ENCODE results near the gene SH3GL1.
"Not testable (repeated sequence)": the region's sequence is repeated elsewhere in the genome, so short reads cannot be mapped to it uniquely, and the experiment has no call there.

The SH3GL1 gene

DNA sequence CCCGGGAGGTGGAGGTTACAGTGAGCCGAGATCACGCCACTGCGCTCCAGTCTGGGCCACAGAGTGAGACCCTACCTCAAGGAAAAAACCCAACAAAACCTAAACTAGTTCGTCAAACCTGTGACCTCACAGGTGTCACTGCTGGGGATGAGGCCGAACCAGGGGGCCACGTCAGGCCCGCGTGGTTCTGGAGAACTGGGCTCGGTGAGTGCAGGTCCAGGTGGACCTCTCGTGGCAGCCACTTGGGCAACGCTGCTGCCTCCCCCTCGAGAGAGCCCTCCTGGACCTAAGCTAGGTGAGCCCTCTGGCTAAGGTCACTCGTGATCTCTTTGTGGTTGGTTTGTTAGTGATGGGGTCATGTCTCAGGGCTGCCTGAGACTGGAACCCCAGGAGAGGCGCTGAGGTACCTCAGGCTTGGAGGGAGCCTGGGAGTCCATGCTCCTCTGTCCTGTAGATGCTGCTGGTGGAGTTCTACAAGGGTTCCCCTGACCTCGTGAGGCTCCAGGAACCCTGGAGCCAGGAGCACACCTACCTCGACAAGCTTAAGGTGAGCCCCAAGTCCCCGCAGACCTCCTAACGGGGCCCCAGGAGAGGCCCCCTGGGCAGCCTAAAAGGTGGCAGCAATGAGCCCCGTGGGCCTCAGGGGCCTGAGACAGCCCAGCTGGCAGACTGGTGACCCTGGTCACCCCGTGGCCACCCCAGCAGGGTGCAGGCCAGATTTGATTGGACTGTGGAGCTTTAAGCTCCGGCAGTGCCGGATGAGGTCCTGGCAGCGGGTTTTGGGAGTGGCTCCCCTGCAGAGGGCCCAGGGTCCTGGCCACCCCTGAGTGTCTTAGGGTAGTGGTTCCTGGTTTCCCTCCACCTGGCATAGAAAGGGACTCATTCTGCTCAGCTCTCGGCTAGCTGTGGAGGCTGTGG lies 41.4 kb downstream of the SH3GL1 start:
- Histone ChIP-seq H3K36me3 (ENCODE audit: control insufficient read depth, insufficient read depth, low read length, severe bottlenecking) (peaks cover 47% of the 10 kb centered on the region), H3K9me3 (ENCODE audit: control insufficient read depth, low read length) (no peaks in the 10 kb centered on the region), H3K4me3 (ENCODE audit: low read length) (no peak overlapping the region), H3K4me1 (ENCODE audit: control insufficient read depth, insufficient read depth, low read length) (no peaks in the 10 kb centered on the region), H3K27me3 (replicated peaks; ENCODE audit: control insufficient read depth, insufficient read depth, low read length) (no peaks in the 10 kb centered on the region), H3K9ac (ENCODE audit: low read length) (no peak overlapping the region)
- no peak for DNase-seq (ENCODE audit: low read depth)

DNA sequence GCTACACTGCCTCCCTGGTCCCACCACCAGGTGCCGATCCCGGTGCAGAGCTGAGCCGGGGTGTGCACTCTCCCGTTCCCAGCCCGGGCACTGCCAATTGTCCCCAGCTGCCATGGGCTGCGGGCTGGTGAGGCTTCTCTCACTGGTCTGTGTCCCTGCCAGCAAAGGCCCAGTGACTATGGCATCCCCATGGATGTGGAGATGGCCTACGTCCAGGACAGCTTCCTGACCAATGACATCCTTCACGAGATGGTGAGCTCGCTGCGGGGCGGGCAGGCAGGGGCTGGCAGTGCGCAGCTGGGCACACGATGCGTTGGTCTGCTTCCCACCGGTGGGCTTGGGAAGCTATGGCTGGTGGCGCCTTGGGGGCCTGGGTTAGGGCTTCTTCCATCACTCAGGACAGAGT lies 42.4 kb downstream of the SH3GL1 start:
- Histone ChIP-seq H3K27me3 (replicated peaks; ENCODE audit: control insufficient read depth, insufficient read depth, low read length) (no peaks in the 10 kb centered on the region), H3K9ac (ENCODE audit: low read length) (no peak overlapping the region), H3K9me3 (ENCODE audit: control insufficient read depth, low read length) (no peaks in the 10 kb centered on the region), H3K4me1 (ENCODE audit: control insufficient read depth, insufficient read depth, low read length) (no peaks in the 10 kb centered on the region), H3K36me3 (ENCODE audit: control insufficient read depth, insufficient read depth, low read length, severe bottlenecking) (peaks cover 37% of the 10 kb centered on the region), H3K4me3 (ENCODE audit: low read length) (no peak overlapping the region)
- no peak for DNase-seq (ENCODE audit: low read depth)

DNA sequence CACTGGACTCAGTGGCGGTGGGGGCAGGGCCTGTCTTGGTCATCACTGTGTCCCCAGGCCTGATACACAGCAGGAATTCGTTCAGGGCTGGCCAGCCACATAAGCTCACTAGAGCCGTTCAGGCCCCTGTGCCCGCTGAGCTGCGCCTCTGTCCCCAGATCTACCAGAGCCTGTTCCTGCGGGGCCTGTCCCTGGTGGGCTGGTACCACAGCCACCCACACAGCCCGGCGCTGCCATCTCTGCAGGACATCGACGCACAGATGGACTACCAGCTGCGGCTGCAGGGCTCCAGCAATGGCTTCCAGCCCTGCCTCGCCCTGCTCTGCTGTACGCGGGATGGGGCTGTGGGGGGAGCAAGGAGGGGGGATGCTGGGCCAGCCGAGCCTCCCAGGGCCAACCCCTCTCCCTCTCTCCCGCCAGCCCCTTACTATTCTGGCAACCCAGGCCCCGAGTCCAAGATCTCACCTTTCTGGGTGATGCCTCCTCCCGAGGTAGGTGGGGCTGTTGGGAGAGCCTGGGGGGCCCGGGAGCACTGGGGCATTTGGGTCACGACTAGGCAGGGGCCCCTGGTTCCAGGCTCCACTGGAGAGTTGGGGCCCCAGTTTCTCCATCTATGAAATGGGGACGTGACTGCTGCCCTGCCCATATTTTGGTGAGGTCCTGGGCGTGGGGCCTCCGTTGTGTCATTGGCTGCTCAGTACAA lies 43.1 kb downstream of the SH3GL1 start:
- Histone ChIP-seq H3K9me3 (ENCODE audit: control insufficient read depth, low read length) (no peaks in the 10 kb centered on the region), H3K9ac (ENCODE audit: low read length) (no peak overlapping the region), H3K27me3 (replicated peaks; ENCODE audit: control insufficient read depth, insufficient read depth, low read length) (no peaks in the 10 kb centered on the region), H3K4me1 (ENCODE audit: control insufficient read depth, insufficient read depth, low read length) (no peaks in the 10 kb centered on the region), H3K36me3 (ENCODE audit: control insufficient read depth, insufficient read depth, low read length, severe bottlenecking) (peaks cover 30% of the 10 kb centered on the region), H3K4me3 (ENCODE audit: low read length) (no peak overlapping the region)
- DNase-seq (ENCODE audit: low read depth), result no peak

DNA sequence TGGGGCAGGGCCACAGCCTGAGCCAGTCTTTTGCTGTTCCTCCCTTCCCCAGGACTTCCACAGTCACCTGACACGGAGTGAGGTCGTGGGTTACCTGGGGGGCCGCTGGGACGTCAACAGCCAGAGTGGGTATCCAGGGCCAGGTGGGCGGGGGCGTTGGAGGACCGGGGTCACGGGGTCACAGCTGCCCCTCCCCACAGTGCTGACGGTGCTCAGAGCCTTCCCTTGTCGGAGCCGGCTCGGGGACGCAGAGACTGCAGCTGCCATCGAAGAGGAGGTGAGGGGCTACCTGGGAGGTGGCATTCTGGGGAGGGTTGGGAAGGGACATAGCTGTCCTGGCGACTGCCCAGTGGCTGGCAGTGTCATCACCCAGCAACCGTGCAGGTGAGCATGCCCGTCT lies 45.5 kb downstream of the SH3GL1 start:
- Histone ChIP-seq H3K4me3 (ENCODE audit: low read length) (no peak overlapping the region), H3K36me3 (ENCODE audit: control insufficient read depth, insufficient read depth, low read length, severe bottlenecking) (peaks cover 7% of the 10 kb centered on the region), H3K9me3 (ENCODE audit: control insufficient read depth, low read length) (no peaks in the 10 kb centered on the region), H3K27me3 (replicated peaks; ENCODE audit: control insufficient read depth, insufficient read depth, low read length) (no peaks in the 10 kb centered on the region), H3K9ac (ENCODE audit: low read length) (no peak overlapping the region), H3K4me1 (ENCODE audit: control insufficient read depth, insufficient read depth, low read length) (no peaks in the 10 kb centered on the region)
- no peak for DNase-seq (ENCODE audit: low read depth)

DNA sequence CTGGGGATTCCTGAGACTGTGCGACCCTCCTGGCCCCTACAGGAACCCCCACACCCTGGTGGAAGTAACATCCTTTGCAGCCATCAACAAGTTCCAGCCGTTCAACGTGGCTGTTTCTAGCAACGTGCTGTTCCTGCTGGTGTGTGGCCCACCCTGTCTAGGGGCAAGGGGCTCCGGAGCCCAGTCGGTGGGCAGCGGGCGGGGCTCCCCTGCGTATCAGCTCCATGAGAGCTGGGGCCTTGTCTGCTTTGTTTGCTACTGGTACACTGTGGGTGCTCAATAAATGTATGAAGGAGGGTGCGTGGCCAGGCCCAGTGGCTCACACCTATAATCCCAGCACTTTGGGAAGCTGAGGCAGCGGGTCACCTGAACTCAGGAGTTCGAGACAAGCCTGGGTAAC lies 46.1 kb downstream of the SH3GL1 start:
- H3K27me3 ChIP-seq (replicated peaks; ENCODE audit: control insufficient read depth, insufficient read depth, low read length), result no peaks in the 10 kb centered on the region
- no peaks in the 10 kb centered on the region for H3K9me3 ChIP-seq (ENCODE audit: control insufficient read depth, low read length)
- H3K4me1 ChIP-seq (ENCODE audit: control insufficient read depth, insufficient read depth, low read length), result no peaks in the 10 kb centered on the region
- H3K9ac ChIP-seq (ENCODE audit: low read length), result no peak overlapping the region
- H3K36me3 ChIP-seq (ENCODE audit: control insufficient read depth, insufficient read depth, low read length, severe bottlenecking), result peaks cover 2% of the 10 kb centered on the region
- no peak overlapping the region for H3K4me3 ChIP-seq (ENCODE audit: low read length)
- DNase-seq (ENCODE audit: low read depth), result no peak

DNA sequence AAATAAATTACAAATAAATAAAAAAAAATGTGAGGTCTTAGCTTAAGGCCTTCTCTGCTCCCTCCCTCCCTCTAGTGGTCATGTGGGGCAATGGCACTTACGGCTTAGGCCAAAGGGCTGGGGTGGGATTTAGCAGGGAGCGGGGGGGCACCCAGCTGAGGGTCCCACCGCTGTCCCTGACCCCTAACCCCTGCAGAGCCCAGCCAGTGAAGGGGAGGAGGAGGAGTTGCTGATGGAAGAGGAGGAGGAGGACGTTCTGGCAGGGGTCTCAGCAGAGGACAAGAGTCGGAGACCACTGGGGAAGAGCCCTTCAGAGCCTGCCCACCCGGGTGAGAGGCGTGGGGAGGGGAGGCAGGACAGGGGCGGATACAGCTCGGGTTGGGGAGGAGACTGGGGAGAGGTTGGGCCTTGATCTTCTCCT lies 47.6 kb downstream of the SH3GL1 start:
- no peaks in the 10 kb centered on the region for H3K9me3 ChIP-seq (ENCODE audit: control insufficient read depth, low read length)
- H3K36me3 ChIP-seq (ENCODE audit: control insufficient read depth, insufficient read depth, low read length, severe bottlenecking), result no peaks in the 10 kb centered on the region
- H3K9ac ChIP-seq (ENCODE audit: low read length), result no peak overlapping the region
- DNase-seq (ENCODE audit: low read depth), result peak; percentile 87
- no peak overlapping the region for H3K4me3 ChIP-seq (ENCODE audit: low read length)
- H3K27me3 ChIP-seq (replicated peaks; ENCODE audit: control insufficient read depth, insufficient read depth, low read length), result no peaks in the 10 kb centered on the region
- no peaks in the 10 kb centered on the region for H3K4me1 ChIP-seq (ENCODE audit: control insufficient read depth, insufficient read depth, low read length)

DNA sequence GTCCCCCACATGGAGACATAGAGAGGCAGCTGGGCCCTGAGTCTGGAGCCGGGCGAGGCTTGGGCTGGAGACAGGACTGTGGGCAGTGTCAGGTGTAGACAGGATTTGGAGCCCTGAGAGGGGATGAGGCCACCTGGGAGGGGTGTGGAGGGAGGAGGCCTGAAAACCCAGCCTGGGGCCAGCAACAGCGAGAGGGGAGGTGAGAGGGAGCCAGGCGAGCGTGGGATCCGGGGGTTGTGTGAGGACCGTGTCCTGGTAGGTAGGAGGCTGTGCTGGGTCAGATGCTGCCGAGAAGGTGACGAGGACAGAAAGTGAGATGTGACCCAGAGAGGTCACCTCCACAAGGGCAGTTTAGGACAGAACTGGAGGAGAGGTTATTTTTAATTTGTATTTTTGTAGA lies 49.6 kb downstream of the SH3GL1 start:
- Histone ChIP-seq H3K4me3 (ENCODE audit: low read length) (no peak overlapping the region), H3K9me3 (ENCODE audit: control insufficient read depth, low read length) (no peaks in the 10 kb centered on the region), H3K27me3 (replicated peaks; ENCODE audit: control insufficient read depth, insufficient read depth, low read length) (no peaks in the 10 kb centered on the region), H3K36me3 (ENCODE audit: control insufficient read depth, insufficient read depth, low read length, severe bottlenecking) (no peaks in the 10 kb centered on the region), H3K9ac (ENCODE audit: low read length) (no peak overlapping the region), H3K4me1 (ENCODE audit: control insufficient read depth, insufficient read depth, low read length) (no peaks in the 10 kb centered on the region)
- no peak for DNase-seq (ENCODE audit: low read depth)

DNA sequence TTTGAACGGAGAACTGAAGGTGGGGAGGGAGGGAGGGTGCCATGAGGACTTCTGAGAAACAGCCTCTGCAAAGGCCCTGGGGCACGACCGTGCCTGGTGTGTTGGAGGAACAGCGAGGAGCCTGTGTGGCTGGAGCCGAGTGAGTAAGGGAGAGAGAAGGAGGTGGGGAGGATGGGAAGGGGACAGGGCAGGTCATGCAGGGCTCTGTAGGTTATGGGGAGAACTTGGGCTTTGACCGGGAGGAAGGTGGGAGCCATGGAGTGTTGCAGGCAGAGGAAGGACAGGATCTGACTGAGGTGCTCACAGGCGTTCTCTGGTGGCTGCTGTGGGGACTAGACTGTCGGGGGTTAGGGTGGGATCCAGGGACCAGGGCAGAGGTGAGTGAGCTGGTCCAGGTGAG lies 50.2 kb downstream of the SH3GL1 start:
- Histone ChIP-seq H3K4me1 (ENCODE audit: control insufficient read depth, insufficient read depth, low read length) (no peaks in the 10 kb centered on the region), H3K36me3 (ENCODE audit: control insufficient read depth, insufficient read depth, low read length, severe bottlenecking) (no peaks in the 10 kb centered on the region), H3K9ac (ENCODE audit: low read length) (no peak overlapping the region), H3K9me3 (ENCODE audit: control insufficient read depth, low read length) (no peaks in the 10 kb centered on the region), H3K4me3 (ENCODE audit: low read length) (no peak overlapping the region), H3K27me3 (replicated peaks; ENCODE audit: control insufficient read depth, insufficient read depth, low read length) (no peaks in the 10 kb centered on the region)
- no peak for DNase-seq (ENCODE audit: low read depth)

DNA sequence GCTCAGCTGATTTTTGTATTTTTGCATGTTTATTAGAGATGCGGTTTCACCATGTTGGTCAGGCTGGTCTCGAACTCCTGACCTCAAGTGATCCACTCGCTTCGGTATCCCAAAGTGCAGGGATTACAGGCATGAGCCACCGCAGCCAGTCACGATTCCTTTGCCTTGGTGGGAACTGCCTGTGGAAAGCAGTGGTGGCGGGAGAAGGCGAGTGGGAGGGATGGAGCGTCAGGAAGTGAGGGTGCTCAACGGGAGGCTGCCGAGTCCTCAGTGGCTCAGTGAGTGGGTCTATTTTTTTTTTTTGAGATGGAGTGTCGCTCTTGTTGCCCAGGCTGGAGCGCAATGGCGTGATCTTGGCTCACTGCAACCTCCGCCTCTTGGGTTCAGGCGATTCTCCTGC lies 51.1 kb downstream of the SH3GL1 start:
- not testable (repeated sequence) for H3K27me3 ChIP-seq (replicated peaks; ENCODE audit: control insufficient read depth, insufficient read depth, low read length); H3K4me1 ChIP-seq (ENCODE audit: control insufficient read depth, insufficient read depth, low read length); H3K4me3 ChIP-seq (ENCODE audit: low read length); H3K9me3 ChIP-seq (ENCODE audit: control insufficient read depth, low read length); DNase-seq (ENCODE audit: low read depth); H3K36me3 ChIP-seq (ENCODE audit: control insufficient read depth, insufficient read depth, low read length, severe bottlenecking); H3K9ac ChIP-seq (ENCODE audit: low read length)

DNA sequence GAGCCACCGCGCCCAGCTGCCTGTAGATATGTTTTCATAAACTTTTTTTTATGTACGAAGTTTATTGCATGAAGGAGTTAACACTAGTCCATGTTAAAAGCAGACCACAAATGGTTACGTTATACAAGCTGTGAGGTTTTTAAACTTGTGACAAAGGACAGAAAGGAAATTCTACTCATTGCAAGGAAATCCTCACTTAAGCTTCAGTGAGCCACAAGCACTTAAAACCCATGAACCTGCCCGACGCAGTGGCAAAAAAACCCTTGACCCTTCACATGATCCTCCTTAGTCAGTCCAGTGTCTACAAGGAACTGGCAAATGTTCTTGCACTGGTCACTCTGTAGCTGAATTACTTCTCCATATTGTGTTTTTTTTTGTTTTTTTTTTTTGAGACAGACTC lies 52.8 kb downstream of the SH3GL1 start:
- H3K36me3 ChIP-seq (ENCODE audit: control insufficient read depth, insufficient read depth, low read length, severe bottlenecking), result no peaks in the 10 kb centered on the region
- H3K4me1 ChIP-seq (ENCODE audit: control insufficient read depth, insufficient read depth, low read length), result peaks cover 6% of the 10 kb centered on the region
- H3K9me3 ChIP-seq (ENCODE audit: control insufficient read depth, low read length), result no peaks in the 10 kb centered on the region
- no peak overlapping the region for H3K4me3 ChIP-seq (ENCODE audit: low read length)
- H3K27me3 ChIP-seq (replicated peaks; ENCODE audit: control insufficient read depth, insufficient read depth, low read length), result no peaks in the 10 kb centered on the region
- no peak overlapping the region for H3K9ac ChIP-seq (ENCODE audit: low read length)
- no peak for DNase-seq (ENCODE audit: low read depth)

DNA sequence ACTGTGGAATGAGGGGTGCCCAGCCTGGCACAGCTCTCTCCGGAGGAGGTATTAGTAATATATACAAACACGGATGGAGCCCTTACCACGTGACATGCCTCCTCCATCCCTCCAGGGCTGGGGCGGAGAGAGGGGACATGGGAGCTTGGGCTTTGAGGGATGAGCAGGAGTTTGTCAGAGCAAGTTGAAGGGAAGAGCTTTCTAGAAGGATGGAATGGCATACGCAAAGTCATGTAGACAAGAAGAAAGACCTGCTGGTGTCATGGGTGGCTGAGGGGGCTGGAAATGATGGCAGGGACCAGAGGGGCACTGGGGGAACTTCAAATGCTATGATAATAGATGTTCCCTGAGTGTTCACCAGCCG lies 54.3 kb downstream of the SH3GL1 start:
- Histone ChIP-seq H3K36me3 (ENCODE audit: control insufficient read depth, insufficient read depth, low read length, severe bottlenecking) (no peaks in the 10 kb centered on the region), H3K9ac (ENCODE audit: low read length) (no peak overlapping the region), H3K4me1 (ENCODE audit: control insufficient read depth, insufficient read depth, low read length) (peaks cover 11% of the 10 kb centered on the region), H3K4me3 (ENCODE audit: low read length) (no peak overlapping the region), H3K27me3 (replicated peaks; ENCODE audit: control insufficient read depth, insufficient read depth, low read length) (no peaks in the 10 kb centered on the region), H3K9me3 (ENCODE audit: control insufficient read depth, low read length) (no peaks in the 10 kb centered on the region)
- DNase-seq (ENCODE audit: low read depth), result no peak
